IMR-90 (cell line): ENCODE results near the gene ADORA2A.

Experiments used
- BHLHE40 ChIP-seq: fragments of 150-350 bp; IDR thresholded peaks from 2 replicates; pipeline ENCODE4 v1.6.1; 2016; ENCODE audit warnings: mild to moderate bottlenecking, low read depth, low read length
- CEBPB ChIP-seq: IDR thresholded peaks from 2 replicates; pipeline ENCODE4 v1.6.1; 2012; ENCODE audit warnings: low read depth, low read length, improper control_type of control experiment
- MXI1 ChIP-seq: IDR thresholded peaks from 2 replicates; pipeline ENCODE4 v1.6.1; 2012; ENCODE audit warnings: low read depth, mild to moderate bottlenecking, low read length, moderate library complexity, borderline replicate concordance
- NFE2L2 ChIP-seq: fragments of 150-350 bp; IDR thresholded peaks from 2 replicates; pipeline ENCODE4 v1.6.1; 2016; ENCODE audit warnings: low read depth, mild to moderate bottlenecking, low read length
- POLR2A ChIP-seq: IDR thresholded peaks from 2 replicates; pipeline ENCODE4 v1.6.1; 2012; ENCODE audit warnings: mild to moderate bottlenecking, low read depth, low read length
- RAD21 ChIP-seq: IDR thresholded peaks from 2 replicates; pipeline ENCODE4 v1.6.1; 2012; ENCODE audit warnings: low read length, improper control_type of control experiment
- RCOR1 ChIP-seq: IDR thresholded peaks from 2 replicates; pipeline ENCODE4 v1.6.1; 2012; ENCODE audit warnings: mild to moderate bottlenecking, low read length, improper control_type of control experiment; ENCODE audit not compliant: insufficient replicate concordance
- RFX5 ChIP-seq: IDR thresholded peaks from 2 replicates; pipeline ENCODE4 v1.8.0; 2012; ENCODE audit warnings: low read depth, mild to moderate bottlenecking, low read length, moderate library complexity
- SMC3 ChIP-seq: fragments of 150-350 bp; IDR thresholded peaks from 2 replicates; pipeline ENCODE4 v1.6.1; 2016; ENCODE audit warnings: low read depth, mild to moderate bottlenecking, antibody characterized with exemption, low read length, moderate library complexity
- TF ChIP-seq, protein P1 (sequence below): conservative IDR thresholded peaks from 2 replicates; pipeline ENCODE4 v1.5.1; 2012; ENCODE audit warnings: mild to moderate bottlenecking, low read depth, low read length, improper control_type of control experiment
- TF ChIP-seq, protein P2 (sequence below): fragments of 150-350 bp; IDR thresholded peaks from 2 replicates; pipeline ENCODE4 v1.6.1; 2017; ENCODE audit warnings: mild to moderate bottlenecking, antibody characterized with exemption, low read length, low read depth
- TF ChIP-seq, protein P3 (sequence below): fragments of 150-350 bp; IDR thresholded peaks from 2 replicates; pipeline ENCODE4 v1.6.1; 2016; ENCODE audit warnings: low read depth, mild to moderate bottlenecking, low read length, moderate library complexity, borderline replicate concordance

DNA sequence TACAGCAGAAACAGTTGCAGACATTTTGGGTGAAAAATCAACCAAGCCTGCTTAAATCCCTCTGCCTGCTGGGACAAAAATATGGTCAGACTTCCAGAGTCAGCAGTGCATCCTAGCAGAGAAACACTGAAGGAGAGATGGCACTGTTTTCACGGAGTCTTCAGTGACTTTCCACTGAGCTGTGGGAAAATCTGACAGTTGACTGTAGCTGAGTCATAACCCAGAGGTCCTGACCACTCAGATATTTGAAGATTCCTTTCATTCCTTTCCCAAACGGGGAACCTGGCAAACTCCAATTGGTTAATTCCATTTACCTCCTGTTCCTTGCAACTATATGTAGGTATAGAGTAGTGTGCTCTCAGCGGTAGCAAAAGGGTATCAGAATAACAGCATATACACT lies 46.8 kb downstream of the ADORA2A start:
- TF ChIP-seq, protein P1, sequence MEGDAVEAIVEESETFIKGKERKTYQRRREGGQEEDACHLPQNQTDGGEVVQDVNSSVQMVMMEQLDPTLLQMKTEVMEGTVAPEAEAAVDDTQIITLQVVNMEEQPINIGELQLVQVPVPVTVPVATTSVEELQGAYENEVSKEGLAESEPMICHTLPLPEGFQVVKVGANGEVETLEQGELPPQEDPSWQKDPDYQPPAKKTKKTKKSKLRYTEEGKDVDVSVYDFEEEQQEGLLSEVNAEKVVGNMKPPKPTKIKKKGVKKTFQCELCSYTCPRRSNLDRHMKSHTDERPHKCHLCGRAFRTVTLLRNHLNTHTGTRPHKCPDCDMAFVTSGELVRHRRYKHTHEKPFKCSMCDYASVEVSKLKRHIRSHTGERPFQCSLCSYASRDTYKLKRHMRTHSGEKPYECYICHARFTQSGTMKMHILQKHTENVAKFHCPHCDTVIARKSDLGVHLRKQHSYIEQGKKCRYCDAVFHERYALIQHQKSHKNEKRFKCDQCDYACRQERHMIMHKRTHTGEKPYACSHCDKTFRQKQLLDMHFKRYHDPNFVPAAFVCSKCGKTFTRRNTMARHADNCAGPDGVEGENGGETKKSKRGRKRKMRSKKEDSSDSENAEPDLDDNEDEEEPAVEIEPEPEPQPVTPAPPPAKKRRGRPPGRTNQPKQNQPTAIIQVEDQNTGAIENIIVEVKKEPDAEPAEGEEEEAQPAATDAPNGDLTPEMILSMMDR, result no peak
- TF ChIP-seq, protein P2, sequence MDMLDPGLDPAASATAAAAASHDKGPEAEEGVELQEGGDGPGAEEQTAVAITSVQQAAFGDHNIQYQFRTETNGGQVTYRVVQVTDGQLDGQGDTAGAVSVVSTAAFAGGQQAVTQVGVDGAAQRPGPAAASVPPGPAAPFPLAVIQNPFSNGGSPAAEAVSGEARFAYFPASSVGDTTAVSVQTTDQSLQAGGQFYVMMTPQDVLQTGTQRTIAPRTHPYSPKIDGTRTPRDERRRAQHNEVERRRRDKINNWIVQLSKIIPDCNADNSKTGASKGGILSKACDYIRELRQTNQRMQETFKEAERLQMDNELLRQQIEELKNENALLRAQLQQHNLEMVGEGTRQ, result no peak
- TF ChIP-seq, protein P3, sequence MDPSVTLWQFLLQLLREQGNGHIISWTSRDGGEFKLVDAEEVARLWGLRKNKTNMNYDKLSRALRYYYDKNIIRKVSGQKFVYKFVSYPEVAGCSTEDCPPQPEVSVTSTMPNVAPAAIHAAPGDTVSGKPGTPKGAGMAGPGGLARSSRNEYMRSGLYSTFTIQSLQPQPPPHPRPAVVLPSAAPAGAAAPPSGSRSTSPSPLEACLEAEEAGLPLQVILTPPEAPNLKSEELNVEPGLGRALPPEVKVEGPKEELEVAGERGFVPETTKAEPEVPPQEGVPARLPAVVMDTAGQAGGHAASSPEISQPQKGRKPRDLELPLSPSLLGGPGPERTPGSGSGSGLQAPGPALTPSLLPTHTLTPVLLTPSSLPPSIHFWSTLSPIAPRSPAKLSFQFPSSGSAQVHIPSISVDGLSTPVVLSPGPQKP, result no peak
- TF ChIP-seq NFE2L2, result peak; percentile 43; the same call in 1 of the 2 replicates
- no peak for TF ChIP-seq RFX5
- no peak for TF ChIP-seq POLR2A
- TF ChIP-seq RCOR1, result no peak
- TF ChIP-seq SMC3, result no peak
- no peak for TF ChIP-seq CEBPB
- no peak for TF ChIP-seq RAD21
- no peak for TF ChIP-seq BHLHE40
- TF ChIP-seq MXI1, result no peak
